Measurements from ENCODE around the gene CCL8.

Gene CCL8

GRCh38 chr17:34319039-34319483 lies at the start of gene CCL8:
Gene CCL8 (plus strand): TSS chr17:34319435. CDS start chr17:34319502, 67 bp downstream.
- no peak for DNase-seq

- DNase-seq: no peak
These were observed 49.3 kb upstream of the CCL8 start, which contains the start of gene CCL7 for GRCh38 chr17:34269969-34270368. Gene CCL7 (plus strand): TSS chr17:34270221. CDS start chr17:34270291, 70 bp downstream.

- peak; percentile 7 for DNase-seq
These were observed 43.4 kb upstream of the CCL8 start for GRCh38 chr17:34275881-34276280.

- DNase-seq: no peak
These were observed 42.4 kb upstream of the CCL8 start for GRCh38 chr17:34276826-34277225.

GRCh38 chr17:34283571-34283970 lies 35.7 kb upstream of the CCL8 start:
- no peak for DNase-seq

GRCh38 chr17:34285286-34285792 lies 33.9 kb upstream of the CCL8 start, which contains the start of gene CCL11:
Gene CCL11 (plus strand): TSS chr17:34285742. CDS start chr17:34285809, 67 bp downstream.
- DNase-seq: no peak

GRCh38 chr17:34287875-34288274 lies 31.4 kb upstream of the CCL8 start:
- no peak for DNase-seq

GRCh38 chr17:34290586-34290985 lies 28.6 kb upstream of the CCL8 start:
- DNase-seq: no peak

- no peak for DNase-seq
These were observed 27.4 kb upstream of the CCL8 start for GRCh38 chr17:34291721-34292348.

- no peak for DNase-seq
These were observed 20.2 kb upstream of the CCL8 start for GRCh38 chr17:34299027-34299426.

GRCh38 chr17:34299956-34300577 lies 19.2 kb upstream of the CCL8 start:
- DNase-seq: no peak

- no peak for DNase-seq
These were observed 18.4 kb upstream of the CCL8 start for GRCh38 chr17:34300652-34301370.

GRCh38 chr17:34301986-34302385 lies 17.2 kb upstream of the CCL8 start:
- no peak for DNase-seq

- no peak for DNase-seq
These were observed 16.6 kb upstream of the CCL8 start for GRCh38 chr17:34302636-34303035.

- no peak for DNase-seq
These were observed 15.6 kb upstream of the CCL8 start for GRCh38 chr17:34303606-34304005.

GRCh38 chr17:34305061-34305460 lies 14.2 kb upstream of the CCL8 start:
- no peak for DNase-seq

- no peak for DNase-seq
These were observed 13.6 kb upstream of the CCL8 start for GRCh38 chr17:34305606-34306005.

GRCh38 chr17:34306466-34306865 lies 12.8 kb upstream of the CCL8 start:
- DNase-seq: no peak

GRCh38 chr17:34307110-34307509 lies 12.1 kb upstream of the CCL8 start:
- no peak for DNase-seq

GRCh38 chr17:34308371-34308770 lies 10.9 kb upstream of the CCL8 start:
- DNase-seq: no peak

- no peak for DNase-seq
These were observed 7.9 kb upstream of the CCL8 start for GRCh38 chr17:34311291-34311690.

- no peak for DNase-seq
These were observed 7.2 kb upstream of the CCL8 start for GRCh38 chr17:34312080-34312479.

- DNase-seq: no peak
These were observed 6.1 kb upstream of the CCL8 start for GRCh38 chr17:34313164-34313563.

- no peak for DNase-seq
These were observed 5.0 kb upstream of the CCL8 start for GRCh38 chr17:34314279-34314678.
